ENCODE results near the gene HMGCS1. TPM values are rescaled to one million over a fixed set of nuclear protein-coding genes. Genes with fewer than 3 reads are reported as not detected.

HMGCS1 gene
- total RNA-seq, 2 experiments from 2014 or later = 43.3 to 52.7 TPM

DNA sequence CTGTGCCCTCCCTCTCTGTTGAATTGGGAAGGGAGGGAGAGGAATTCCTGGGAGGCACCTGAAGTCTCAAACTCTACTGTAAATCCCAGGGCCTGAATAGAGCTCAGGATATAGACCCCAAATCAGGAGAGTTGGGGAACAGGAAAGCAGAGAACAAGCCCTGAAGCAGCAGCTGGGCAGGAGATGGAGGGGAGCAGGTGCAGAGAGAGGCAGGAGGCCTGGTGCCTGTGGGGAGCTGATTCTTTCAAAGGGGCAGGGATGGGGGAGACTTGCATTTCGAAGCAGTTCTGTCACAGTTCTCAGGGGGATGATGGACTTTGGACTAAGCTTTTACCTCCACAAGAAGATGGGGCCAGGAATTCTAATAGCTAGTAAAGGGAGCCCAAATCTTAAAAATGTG lies 71.0 kb downstream of the HMGCS1 start:
- Mint-ChIP-seq H3K36me3 (ENCODE audit: low read depth) (no peaks in the 10 kb centered on the region), H3K27ac (no peak overlapping the region), H3K4me3 (no peak overlapping the region), H3K27me3 (peaks cover 13% of the 10 kb centered on the region), H3K9me3 (no peaks in the 10 kb centered on the region), H3K4me1 (ENCODE audit: low read depth) (no peaks in the 10 kb centered on the region)
- ATAC-seq (ENCODE audit: poor library complexity) = no peak
- POLR2A ChIA-PET = no interaction called here
- TF ChIP-seq CTCF (IDR thresholded peaks at IDR 0.05) = no peak
- H3K9me3 ChIP-seq (ENCODE audit: control insufficient read depth in 1 of 2, insufficient read depth in 1 of 2, low read length in 2 of 2) = no peaks in the 10 kb centered on the region
- CTCF ChIA-PET = no interaction called here
- no peak overlapping the region for H3K4me3 ChIP-seq (ENCODE audit: low read length)
- intact Hi-C loops (cut with DNase I, micrococcal nuclease) = no loop called here
- DNase-seq = no peak
- H3K27me3 ChIP-seq (ENCODE audit: control insufficient read depth in 1 of 2, insufficient read depth in 2 of 2, low read length in 2 of 2) = peaks cover 0 to 3% of the 10 kb centered on the region in 2 experiments
- H3K36me3 ChIP-seq (ENCODE audit: insufficient read depth, low read length) = no peaks in the 10 kb centered on the region
- no peaks in the 10 kb centered on the region for H3K4me1 ChIP-seq (ENCODE audit: insufficient read depth, low read length)
- H3K27ac ChIP-seq (ENCODE audit: low read depth in 1 of 2, low read length in 2 of 2) = no peak overlapping the region

Other genes starting within 250 kb of the HMGCS1 start
- 10 to 100 TPM; 71.7 to 72.4 TPM for gene ZNF131, start 192.5 kb downstream of the HMGCS1 start, total RNA-seq
- under 1 TPM; 0.08 to 0.44 TPM for gene NIM1K, start 121.2 kb downstream of the HMGCS1 start, total RNA-seq
- 10 to 100 TPM; 20.6 to 20.9 TPM for gene CCL28, start 99.0 kb upstream of the HMGCS1 start, total RNA-seq
- gene TMEM267, start 170.5 kb upstream of the HMGCS1 start, total RNA-seq = 1 to 10 TPM; 7.1 to 9.6 TPM
- 1 to 10 TPM in 1 of 2 experiments, under 1 TPM in 1; 0.88 to 1.2 TPM for gene C5orf34, start 201.7 kb upstream of the HMGCS1 start, total RNA-seq
- 10 to 100 TPM; 33.9 to 35.1 TPM for gene PAIP1, start 243.7 kb upstream of the HMGCS1 start, total RNA-seq